H9 (cell line): ENCODE data around the gene ARHGEF12. TPM values are rescaled to one million over a fixed set of nuclear protein-coding genes. Genes with fewer than 3 reads are reported as not detected.

Experiments used
- DNase-seq: peaks from one replicate; pipeline ENCODE4 v3.0.0-alpha.2; 2017
- H2AFZ ChIP-seq: one replicate; pipeline ENCODE4 v1.6.1; 2013; ENCODE audit warnings: mild to moderate bottlenecking, low read length, control low read depth, moderate library complexity
- H2AK5ac ChIP-seq: 2 replicates; pipeline ENCODE4 v1.6.1; 2013; ENCODE audit warnings: low read length, control low read depth, mixed read lengths; ENCODE audit not compliant: insufficient read length
- H2BK120ac ChIP-seq: one replicate; pipeline ENCODE4 v1.6.1; 2013; ENCODE audit warnings: low read depth, mild to moderate bottlenecking, low read length, control low read depth, inconsistent platforms; ENCODE audit not compliant: poor library complexity, severe bottlenecking
- H2BK12ac ChIP-seq: 2 replicates; pipeline ENCODE4 v1.6.1; 2013; ENCODE audit warnings: low read length, control low read depth, mixed read lengths, low read depth; ENCODE audit not compliant: insufficient read length
- H2BK15ac ChIP-seq: 2 replicates; pipeline ENCODE4 v1.6.1; 2013; ENCODE audit warnings: low read depth, low read length, control low read depth
- H2BK20ac ChIP-seq: one replicate; pipeline ENCODE4 v1.6.1; 2013; ENCODE audit warnings: low read depth, mild to moderate bottlenecking, low read length, control low read depth, inconsistent platforms; ENCODE audit not compliant: poor library complexity, severe bottlenecking
- H2BK5ac ChIP-seq: 2 replicates; pipeline ENCODE4 v1.6.1; 2013; ENCODE audit warnings: low read length, control low read depth, mixed read lengths; ENCODE audit not compliant: insufficient read length
- H3K14ac ChIP-seq: 2 replicates; pipeline ENCODE4 v1.6.1; 2013; ENCODE audit warnings: low read length, control low read depth; ENCODE audit not compliant: insufficient read depth
- H3K18ac ChIP-seq: 2 replicates; pipeline ENCODE4 v1.6.1; 2013; ENCODE audit warnings: low read depth, mild to moderate bottlenecking, mixed read lengths, low read length, control low read depth; ENCODE audit not compliant: insufficient read length
- H3K23ac ChIP-seq: 2 replicates; pipeline ENCODE4 v1.6.1; 2013; ENCODE audit warnings: low read length, control low read depth, mixed read lengths, low read depth; ENCODE audit not compliant: insufficient read length
- H3K23me2 ChIP-seq: 2 replicates; pipeline ENCODE4 v1.6.1; 2013; ENCODE audit warnings: low read depth, mild to moderate bottlenecking, mixed read lengths, low read length, control low read depth; ENCODE audit not compliant: insufficient read length, poor library complexity, severe bottlenecking
- H3K27ac ChIP-seq: 2 replicates; pipeline ENCODE4 v1.5.1; 2013; ENCODE audit warnings: low read length, control low read depth, mixed read lengths, low read depth; ENCODE audit not compliant: insufficient read length
- H3K27me3 ChIP-seq: 2 replicates; pipeline ENCODE4 v1.6.1; 2013; ENCODE audit warnings: low read length, control low read depth, inconsistent platforms; ENCODE audit not compliant: insufficient read depth
- H3K4ac ChIP-seq: 2 replicates; pipeline ENCODE4 v1.6.1; 2013; ENCODE audit warnings: low read depth, mild to moderate bottlenecking, control low read depth, inconsistent platforms, low read length, moderate library complexity
- H3K4me1 ChIP-seq: 2 replicates; pipeline ENCODE4 v1.6.1; 2013; ENCODE audit warnings: low read length, control low read depth, inconsistent platforms; ENCODE audit not compliant: insufficient read depth
- H3K4me2 ChIP-seq: 2 replicates; pipeline ENCODE4 v1.6.1; 2013; ENCODE audit warnings: low read length, control low read depth, mixed read lengths; ENCODE audit not compliant: insufficient read length, insufficient read depth
- H3K56ac ChIP-seq: 2 replicates; pipeline ENCODE4 v1.6.1; 2013; ENCODE audit warnings: low read depth, mild to moderate bottlenecking, mixed read lengths, low read length, control low read depth; ENCODE audit not compliant: insufficient read length
- H3K79me1 ChIP-seq: 2 replicates; pipeline ENCODE4 v1.6.1; 2013; ENCODE audit warnings: low read depth, mild to moderate bottlenecking, moderate library complexity, low read length, control low read depth, inconsistent platforms; ENCODE audit not compliant: insufficient read depth, poor library complexity, severe bottlenecking
- H3K79me2 ChIP-seq: 2 replicates; pipeline ENCODE4 v1.6.1; 2013; ENCODE audit warnings: low read length, control low read depth, inconsistent platforms; ENCODE audit not compliant: insufficient read depth
- H3K9ac ChIP-seq: 2 replicates; pipeline ENCODE4 v1.6.1; 2013; ENCODE audit warnings: low read length, control low read depth, mixed read lengths; ENCODE audit not compliant: insufficient read length; ENCODE audit errors: extremely low read depth
- H3K9me3 ChIP-seq: one replicate; pipeline ENCODE4 v1.6.1; 2013; ENCODE audit warnings: low read depth, low read length, inconsistent platforms; ENCODE audit not compliant: control insufficient read depth
- H3T11ph ChIP-seq: one replicate; pipeline ENCODE4 v1.6.1; 2013; ENCODE audit warnings: mild to moderate bottlenecking, low read length, control low read depth, inconsistent platforms
- H4K20me1 ChIP-seq: one replicate; pipeline ENCODE4 v1.6.1; 2013; ENCODE audit not compliant: control insufficient read depth, insufficient read length, insufficient read depth
- H4K5ac ChIP-seq: 2 replicates; pipeline ENCODE4 v1.6.1; 2013; ENCODE audit warnings: low read depth, mild to moderate bottlenecking, mixed read lengths, low read length, control low read depth; ENCODE audit not compliant: insufficient read length
- H4K8ac ChIP-seq: replicated peaks from 2 replicates; pipeline ENCODE4 v1.6.1; 2013; ENCODE audit warnings: low read length, control low read depth, mixed read lengths, low read depth; ENCODE audit not compliant: insufficient read length
- H4K91ac ChIP-seq: 2 replicates; pipeline ENCODE4 v1.6.1; 2013; ENCODE audit warnings: low read depth, mild to moderate bottlenecking, moderate library complexity, mixed read lengths, low read length, control low read depth; ENCODE audit not compliant: insufficient read length
- H3K27ac Mint-ChIP-seq, 3 experiments: 2 replicates in 2 of 3; 3 replicates in 1 of 3; pipeline ENCODE4 v1.8.0; 2020 to 2021; ENCODE audit warnings: mixed read lengths in 3 of 3, mild to moderate bottlenecking in 1 of 3, moderate library complexity in 1 of 3
- H3K27me3 Mint-ChIP-seq: 2 replicates; pipeline ENCODE4 v1.8.0; 2021; ENCODE audit warnings: low read depth, mild to moderate bottlenecking, moderate library complexity, mixed read lengths
- H3K36me3 Mint-ChIP-seq, 3 experiments: 2 replicates in 2 of 3; 3 replicates in 1 of 3; pipeline ENCODE4 v1.8.0; 2020 to 2021; ENCODE audit warnings: low read depth in 3 of 3, mixed read lengths in 3 of 3; ENCODE audit not compliant: insufficient read depth in 1 of 3
- H3K4me1 Mint-ChIP-seq, 2 experiments: 2 replicates each; pipeline ENCODE4 v1.8.0; 2020; ENCODE audit warnings: mixed read lengths in 2 of 2
- H3K4me3 Mint-ChIP-seq, 2 experiments: 2 replicates in 1 of 2; 3 replicates in 1 of 2; pipeline ENCODE4 v1.8.0; 2020 to 2021; ENCODE audit warnings: mild to moderate bottlenecking in 2 of 2, mixed read lengths in 2 of 2, moderate library complexity in 1 of 2
- H3K9me3 Mint-ChIP-seq, 2 experiments: 2 replicates in 1 of 2; 3 replicates in 1 of 2; pipeline ENCODE4 v1.8.0; 2020; ENCODE audit warnings: mild to moderate bottlenecking in 2 of 2, mixed read lengths in 2 of 2, moderate library complexity in 1 of 2
- CTCF ChIP-seq: fragments of 200-600 bp; sonication (generic); conservative IDR thresholded peaks from 3 replicates; pipeline ENCODE4 v1.8.0; 2021; ENCODE audit warnings: antibody characterized with exemption, mild to moderate bottlenecking
- WGBS: extraction: QIAGEN DNeasy Blood & Tissue Kit; methylation state at CpG from one replicate; pipeline ENCODE4 v1.1.7; 2013; ENCODE audit warnings: missing lambda C conversion rate, low lambda C conversion rate, mixed read lengths; ENCODE audit not compliant: insufficient read length; ENCODE audit errors: extremely low coverage; 5-methylcytosine and 5-hydroxymethylcytosine counted together
- total RNA-seq: library from RNA; stranded (reverse); gene quantifications from 2 replicates; pipeline ENCODE4 v1.2.1, GENCODE V29; 2021

ARHGEF12 gene
- total RNA-seq, 1 experiment from 2014 or later: 27.0 TPM

- no peak overlapping the region for H3K4ac ChIP-seq
- no peaks in the 10 kb centered on the region for H3K9me3 ChIP-seq
- H3K18ac ChIP-seq: no peak overlapping the region
- H4K8ac ChIP-seq: no peak overlapping the region
- Mint-ChIP-seq H3K36me3 (peaks cover 15 to 49% (median 42%) of the 10 kb centered on the region in 3 experiments; a peak in 6 of 7 replicates), H3K27ac (peak overlapping the region in 1 of 3 experiments; percentile 48; a peak in 1 of 7 replicates), H3K27me3 (no peaks in the 10 kb centered on the region), H3K4me1 (no peaks in the 10 kb centered on the region), H3K4me3 (no peak overlapping the region), H3K9me3 (no peaks in the 10 kb centered on the region)
- H3K27me3 ChIP-seq: no peaks in the 10 kb centered on the region
- H3K23me2 ChIP-seq: no peaks in the 10 kb centered on the region
- H3T11ph ChIP-seq: no peak overlapping the region
- H3K79me2 ChIP-seq: no peaks in the 10 kb centered on the region
- no peak for TF ChIP-seq CTCF
- no peak for DNase-seq
- H4K91ac ChIP-seq: no peak overlapping the region
- no peak overlapping the region for H3K9ac ChIP-seq
- no peak overlapping the region for H4K5ac ChIP-seq
- H3K14ac ChIP-seq: no peak overlapping the region
- H3K4me2 ChIP-seq: no peak overlapping the region
- H2BK12ac ChIP-seq: no peak overlapping the region
- H3K27ac ChIP-seq: no peak overlapping the region
- no peak overlapping the region for H2BK5ac ChIP-seq
- H3K4me1 ChIP-seq: peaks cover 2% of the 10 kb centered on the region; the same call in 1 of the 2 replicates
- no CpG with 5 or more reads among the region's 3 CpGs for WGBS
- no peak overlapping the region for H3K23ac ChIP-seq
- H4K20me1 ChIP-seq: no peaks in the 10 kb centered on the region
- H2BK15ac ChIP-seq: no peak overlapping the region
- H2AFZ ChIP-seq: no peak overlapping the region
- no peak overlapping the region for H2BK120ac ChIP-seq
- H3K79me1 ChIP-seq: no peaks in the 10 kb centered on the region
- H2BK20ac ChIP-seq: no peak overlapping the region
- H2AK5ac ChIP-seq: no peak overlapping the region
- no peak overlapping the region for H3K56ac ChIP-seq
These were observed 148.5 kb downstream of the ARHGEF12 start for GRCh38 chr11:120484722-120485121.
